ENCODE data around the gene UBAC2. TPM values are rescaled to one million over a fixed set of nuclear protein-coding genes. Genes with fewer than 3 reads are reported as not detected.

Gene UBAC2
- total RNA-seq, 1 donor, result 36.9 TPM

DNA sequence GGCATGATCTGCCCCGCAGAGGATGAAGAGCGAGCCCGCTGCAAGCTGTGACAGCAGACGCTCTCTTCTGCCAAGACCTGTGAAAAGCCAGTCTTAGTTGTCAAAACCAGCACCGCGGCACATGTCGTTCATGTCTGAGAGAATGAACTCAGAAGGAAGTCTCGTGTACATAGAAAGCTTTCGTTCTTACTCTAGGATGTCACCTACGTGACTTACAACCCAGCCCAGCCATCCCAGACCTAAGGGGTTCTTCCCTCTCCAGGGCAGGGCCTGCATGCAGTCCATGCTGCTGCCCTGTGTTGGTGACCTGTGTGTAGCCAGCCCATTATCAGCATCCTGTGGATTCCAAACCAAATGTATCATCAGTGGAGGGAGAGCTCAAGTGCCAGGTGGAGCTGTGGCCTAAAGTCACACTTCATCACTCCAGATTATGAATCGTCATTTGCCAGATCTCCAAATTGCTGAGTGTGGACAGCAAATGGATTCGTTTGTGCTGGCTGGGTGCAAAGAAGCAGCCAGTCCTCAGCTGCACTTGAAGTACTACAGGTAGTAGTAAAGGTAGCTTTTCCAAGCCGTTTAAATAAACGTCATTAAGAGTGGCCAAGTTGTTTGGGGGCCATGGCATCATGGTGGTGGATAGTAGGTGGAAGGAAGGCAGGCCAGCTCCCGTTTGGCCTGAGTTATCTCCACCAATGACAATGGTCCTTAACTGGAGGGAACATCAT lies 180.4 kb downstream of the UBAC2 start:
- Histone ChIP-seq H4K20me1 (ENCODE audit: insufficient read depth, low read length) (no peaks in the 10 kb centered on the region), H2AFZ (ENCODE audit: low read length) (no peak overlapping the region), H3K4me1 (ENCODE audit: insufficient read depth, low read length) (no peaks in the 10 kb centered on the region), H3K79me2 (ENCODE audit: insufficient read depth, low read length) (no peaks in the 10 kb centered on the region), H3K27ac (ENCODE audit: low read depth, low read length) (no peak overlapping the region), H3K4me2 (ENCODE audit: insufficient read depth, low read length) (no peak overlapping the region), H3K27me3 (ENCODE audit: insufficient read depth, low read length) (no peaks in the 10 kb centered on the region), H3K4me3 (ENCODE audit: insufficient read depth, low read length) (no peak overlapping the region), H3K36me3 (ENCODE audit: insufficient read depth, low read length) (peaks cover 4% of the 10 kb centered on the region), H3K9me3 (ENCODE audit: low read depth, low read length) (no peaks in the 10 kb centered on the region)
- no peak for DNase-seq (ENCODE audit: insufficient read length, low spot score, missing footprints)
- TF ChIP-seq, protein P1, sequence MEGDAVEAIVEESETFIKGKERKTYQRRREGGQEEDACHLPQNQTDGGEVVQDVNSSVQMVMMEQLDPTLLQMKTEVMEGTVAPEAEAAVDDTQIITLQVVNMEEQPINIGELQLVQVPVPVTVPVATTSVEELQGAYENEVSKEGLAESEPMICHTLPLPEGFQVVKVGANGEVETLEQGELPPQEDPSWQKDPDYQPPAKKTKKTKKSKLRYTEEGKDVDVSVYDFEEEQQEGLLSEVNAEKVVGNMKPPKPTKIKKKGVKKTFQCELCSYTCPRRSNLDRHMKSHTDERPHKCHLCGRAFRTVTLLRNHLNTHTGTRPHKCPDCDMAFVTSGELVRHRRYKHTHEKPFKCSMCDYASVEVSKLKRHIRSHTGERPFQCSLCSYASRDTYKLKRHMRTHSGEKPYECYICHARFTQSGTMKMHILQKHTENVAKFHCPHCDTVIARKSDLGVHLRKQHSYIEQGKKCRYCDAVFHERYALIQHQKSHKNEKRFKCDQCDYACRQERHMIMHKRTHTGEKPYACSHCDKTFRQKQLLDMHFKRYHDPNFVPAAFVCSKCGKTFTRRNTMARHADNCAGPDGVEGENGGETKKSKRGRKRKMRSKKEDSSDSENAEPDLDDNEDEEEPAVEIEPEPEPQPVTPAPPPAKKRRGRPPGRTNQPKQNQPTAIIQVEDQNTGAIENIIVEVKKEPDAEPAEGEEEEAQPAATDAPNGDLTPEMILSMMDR (IDR thresholded peaks at IDR 0.05; ENCODE audit: extremely low read depth, low read depth, low read length), result no peak

DNA sequence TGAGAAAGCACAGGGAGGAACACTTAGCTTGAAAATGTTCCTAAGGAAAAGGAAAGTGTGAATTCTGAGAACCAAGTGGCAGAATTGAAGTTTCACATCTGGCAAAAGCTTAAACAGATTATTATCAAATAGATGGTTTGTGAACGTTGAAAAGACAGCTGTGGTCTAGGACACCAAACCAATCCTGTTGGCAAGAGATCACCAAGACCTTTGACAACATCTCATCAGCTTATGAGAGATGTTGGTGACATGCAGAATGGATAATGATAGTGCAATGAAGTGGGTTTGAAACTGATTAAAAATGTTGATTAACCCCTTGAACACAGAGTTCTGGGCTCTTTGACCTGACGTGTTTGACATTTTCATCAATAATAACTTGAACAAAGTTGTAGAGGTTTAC lies 181.1 kb downstream of the UBAC2 start:
- Histone ChIP-seq H3K4me2 (ENCODE audit: insufficient read depth, low read length) (no peak overlapping the region), H3K36me3 (ENCODE audit: insufficient read depth, low read length) (peaks cover 4% of the 10 kb centered on the region), H3K27me3 (ENCODE audit: insufficient read depth, low read length) (no peaks in the 10 kb centered on the region), H3K4me1 (ENCODE audit: insufficient read depth, low read length) (no peaks in the 10 kb centered on the region), H3K79me2 (ENCODE audit: insufficient read depth, low read length) (no peaks in the 10 kb centered on the region), H4K20me1 (ENCODE audit: insufficient read depth, low read length) (no peaks in the 10 kb centered on the region), H3K9me3 (ENCODE audit: low read depth, low read length) (no peaks in the 10 kb centered on the region), H2AFZ (ENCODE audit: low read length) (no peak overlapping the region), H3K4me3 (ENCODE audit: insufficient read depth, low read length) (no peak overlapping the region), H3K27ac (ENCODE audit: low read depth, low read length) (no peak overlapping the region)
- TF ChIP-seq, protein P1 (IDR thresholded peaks at IDR 0.05; ENCODE audit: extremely low read depth, low read depth, low read length), result no peak
- no peak for DNase-seq (ENCODE audit: insufficient read length, low spot score, missing footprints)

DNA sequence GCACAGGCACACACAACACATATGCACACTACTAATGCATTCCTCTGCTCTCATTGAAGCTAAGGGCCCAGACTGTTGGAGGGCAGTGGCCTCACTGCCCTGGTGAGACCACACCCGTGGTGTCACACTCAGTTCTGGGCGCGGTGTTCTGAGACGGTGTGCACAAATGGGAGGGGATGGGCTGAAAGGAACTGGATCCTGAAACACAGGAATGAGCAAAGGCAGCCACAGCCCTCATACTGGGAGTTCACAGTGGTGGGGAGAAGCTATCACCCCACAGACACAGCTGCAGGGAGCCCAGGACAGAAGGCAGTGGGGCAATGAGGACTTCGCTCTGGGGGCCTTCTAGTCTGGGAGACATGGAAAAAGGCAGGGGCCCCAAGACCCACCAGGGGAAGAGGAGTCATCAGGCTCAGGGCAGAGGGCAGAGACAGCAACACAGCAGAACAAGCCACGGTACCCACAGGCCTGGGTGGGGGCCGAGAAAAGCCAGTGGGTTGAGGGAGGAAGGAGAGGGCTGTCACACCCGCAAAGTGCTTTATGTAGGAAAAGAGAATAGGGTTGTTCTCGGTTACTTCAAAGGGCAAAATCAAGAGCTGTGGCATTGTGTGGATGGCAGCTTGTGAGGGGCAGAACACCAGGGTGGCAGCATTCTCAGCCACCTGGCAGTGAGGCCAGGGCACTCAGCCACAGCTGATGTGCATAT lies 181.9 kb downstream of the UBAC2 start:
- Histone ChIP-seq H3K27ac (ENCODE audit: low read depth, low read length) (no peak overlapping the region), H3K36me3 (ENCODE audit: insufficient read depth, low read length) (peaks cover 4% of the 10 kb centered on the region), H3K9me3 (ENCODE audit: low read depth, low read length) (no peaks in the 10 kb centered on the region), H3K27me3 (ENCODE audit: insufficient read depth, low read length) (no peaks in the 10 kb centered on the region), H3K4me2 (ENCODE audit: insufficient read depth, low read length) (no peak overlapping the region), H4K20me1 (ENCODE audit: insufficient read depth, low read length) (no peaks in the 10 kb centered on the region), H3K79me2 (ENCODE audit: insufficient read depth, low read length) (no peaks in the 10 kb centered on the region), H3K4me3 (ENCODE audit: insufficient read depth, low read length) (no peak overlapping the region), H3K4me1 (ENCODE audit: insufficient read depth, low read length) (no peaks in the 10 kb centered on the region), H2AFZ (ENCODE audit: low read length) (no peak overlapping the region)
- no peak for DNase-seq (ENCODE audit: insufficient read length, low spot score, missing footprints)
- TF ChIP-seq, protein P1 (IDR thresholded peaks at IDR 0.05; ENCODE audit: extremely low read depth, low read depth, low read length), result no peak

DNA sequence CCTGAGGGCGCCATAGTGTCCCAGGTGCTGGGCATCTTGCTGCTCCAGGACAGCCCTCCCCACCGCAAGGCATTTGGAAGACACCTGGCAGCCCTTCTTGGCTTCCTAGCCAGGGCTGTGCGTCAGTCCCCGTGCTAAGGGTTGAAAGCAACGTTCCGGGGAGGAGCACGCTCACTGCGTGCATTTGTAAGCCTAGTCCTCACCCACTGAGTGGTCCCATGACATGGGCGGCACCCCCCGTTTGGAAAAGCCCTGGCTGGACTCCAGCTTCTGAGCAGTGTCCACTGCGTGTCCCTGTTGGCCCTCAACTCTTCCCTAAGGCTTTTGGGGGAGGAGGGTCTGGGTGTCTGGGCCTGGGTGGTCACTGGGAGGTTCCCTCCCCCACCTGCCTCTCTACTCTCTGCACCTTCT lies 182.9 kb downstream of the UBAC2 start:
- H3K9me3 ChIP-seq (ENCODE audit: low read depth, low read length), result no peaks in the 10 kb centered on the region
- H3K79me2 ChIP-seq (ENCODE audit: insufficient read depth, low read length), result no peaks in the 10 kb centered on the region
- H4K20me1 ChIP-seq (ENCODE audit: insufficient read depth, low read length), result no peaks in the 10 kb centered on the region
- H3K4me1 ChIP-seq (ENCODE audit: insufficient read depth, low read length), result no peaks in the 10 kb centered on the region
- H3K27me3 ChIP-seq (ENCODE audit: insufficient read depth, low read length), result no peaks in the 10 kb centered on the region
- H3K4me3 ChIP-seq (ENCODE audit: insufficient read depth, low read length), result no peak overlapping the region
- no peak overlapping the region for H3K4me2 ChIP-seq (ENCODE audit: insufficient read depth, low read length)
- no peak for DNase-seq (ENCODE audit: insufficient read length, low spot score, missing footprints)
- H2AFZ ChIP-seq (ENCODE audit: low read length), result no peak overlapping the region
- H3K36me3 ChIP-seq (ENCODE audit: insufficient read depth, low read length), result no peaks in the 10 kb centered on the region
- H3K27ac ChIP-seq (ENCODE audit: low read depth, low read length), result no peak overlapping the region
- TF ChIP-seq, protein P1 (IDR thresholded peaks at IDR 0.05; ENCODE audit: extremely low read depth, low read depth, low read length), result no peak

All from osteoblast (primary cell).